GM12801 (cell line): Measurements from ENCODE around the gene NAGS.

Experiments
- CTCF ChIP-seq: IDR thresholded peaks from one replicate; pipeline ENCODE4 v1.5.1; 2011; ENCODE audit warnings: control low read depth; ENCODE audit not compliant: insufficient read length; ENCODE audit errors: extremely low read depth

Gene NAGS

GRCh38 chr17:44014437-44015172 is 10.2 kb downstream of the NAGS start, which contains the start of gene TMEM101:
Gene TMEM101 (minus strand): TSS chr17:44014963. CDS start chr17:44014952, 11 bp downstream.
- TF ChIP-seq CTCF, result no peak

GRCh38 chr17:44022246-44022645 is 17.8 kb downstream of the NAGS start:
- no peak for TF ChIP-seq CTCF

- TF ChIP-seq CTCF, result no peak
Measured at GRCh38 chr17:44023545-44024270, 19.3 kb downstream of the NAGS start.

GRCh38 chr17:44024271-44024663 is 19.8 kb downstream of the NAGS start:
- TF ChIP-seq CTCF, result no peak

- TF ChIP-seq CTCF, result no peak
Measured at GRCh38 chr17:44024853-44025252, 20.4 kb downstream of the NAGS start.

- TF ChIP-seq CTCF, result no peak
Measured at GRCh38 chr17:44029736-44030135, 25.3 kb downstream of the NAGS start.

GRCh38 chr17:44030482-44030881 is 26.1 kb downstream of the NAGS start:
- TF ChIP-seq CTCF, result no peak
